ENCODE results near the gene NIM1K. TPM values are rescaled to one million over a fixed set of nuclear protein-coding genes. Genes with fewer than 3 reads are reported as not detected.
A peak's percentile ranks its signal among the peaks of the same experiment; 100 is the strongest.

Gene NIM1K
- total and polyA plus RNA-seq, 2 donors (not counting 3 experiments of a cell fraction or from before 2014, with no cell fraction given) = 0.04 to 0.49 TPM

DNA sequence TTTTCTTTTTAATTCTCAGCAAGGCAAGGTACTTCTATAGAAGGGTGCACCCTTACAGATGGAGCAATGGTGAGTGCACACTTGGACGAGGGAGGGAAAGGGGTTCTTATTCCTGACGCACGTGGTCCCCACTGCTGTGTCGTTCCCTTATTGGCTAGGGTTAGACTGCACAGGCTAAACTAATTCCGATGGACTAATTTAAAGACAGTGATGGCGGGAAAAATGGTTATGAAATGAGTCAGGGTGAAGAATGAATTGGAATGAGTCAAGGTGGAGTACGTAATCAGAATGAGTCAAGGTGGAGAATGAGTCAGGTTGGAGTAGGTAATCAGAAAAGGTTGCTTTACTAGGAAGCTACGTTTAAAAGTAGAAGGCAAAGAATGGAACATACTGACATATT lies 123.2 kb downstream of the NIM1K start:
- H3K9me1 ChIP-seq (replicated peaks; ENCODE audit: control insufficient read depth, extremely low read depth, insufficient read depth, low read length) = no peaks in the 10 kb centered on the region
- intact Hi-C loops (cut with micrococcal nuclease) = loop anchor here (10.0 kb wide), 1 partner anchor 1410 kb away; the partner anchor contains the start of gene RIMOC1
- FAIRE-seq = no peak
- H3K4me3 ChIP-seq (replicated peaks in 1 of 3; ENCODE audit: insufficient read depth in 1 of 3, low read depth in 1 of 3, low read length in 3 of 3) = no peak overlapping the region
- ChIA-PET CTCF (no interaction called here), POLR2A (interaction anchor here (0.6 kb wide), 1 partner anchor 224 kb away, joined by 3 read pairs; no protein-coding TSS in a partner anchor)
- H3K4me1 ChIP-seq (ENCODE audit: control insufficient read depth, extremely low read depth, insufficient read depth, low read length) = peaks cover 24% of the 10 kb centered on the region
- H3K27me3 ChIP-seq (ENCODE audit: control insufficient read depth in 2 of 2, insufficient read depth in 2 of 2, low read length in 2 of 2) = peaks cover 0 to 3% of the 10 kb centered on the region in 2 experiments
- no peaks in the 10 kb centered on the region for H3K9me3 ChIP-seq (replicated peaks; ENCODE audit: control insufficient read depth, insufficient read depth, low read length)
- BruUV-seq (replicated peaks) = no TSS peak
- H2AFZ ChIP-seq (ENCODE audit: low read depth, low read length) = no peak overlapping the region
- no peak overlapping the region for H3K9ac ChIP-seq (replicated peaks; ENCODE audit: extremely low read depth, insufficient read depth, low read length)
- H4K20me1 ChIP-seq (replicated peaks; ENCODE audit: control insufficient read depth, extremely low read depth, insufficient read depth, low read length) = no peaks in the 10 kb centered on the region
- dilution Hi-C loops (cut with MboI; ENCODE audit: extremely low pct_ligation_motif_present, low sequenced_read_pairs) = no loop called here
- H3K4me2 ChIP-seq (ENCODE audit: insufficient read depth, low read length) = no peak overlapping the region
- no peak for DNase-seq (ENCODE audit: low read depth, low spot score)
- H3K79me2 ChIP-seq (ENCODE audit: control insufficient read depth, insufficient read depth, low read length) = peaks cover 30% of the 10 kb centered on the region
- TF ChIP-seq FOS (IDR thresholded peaks at IDR 0.05; ENCODE audit: borderline replicate concordance, insufficient read depth, low read length) (peak; percentile 31), CTCF (IDR thresholded peaks at IDR 0.05; ENCODE audit: extremely low read depth in 1 of 2, insufficient read depth in 1 of 2, low read depth in 1 of 2, low read length in 2 of 2) (no peak), MAX (IDR thresholded peaks at IDR 0.05; ENCODE audit: insufficient read depth, insufficient read length) (no peak), MYC (IDR thresholded peaks at IDR 0.05; ENCODE audit: low read depth, low read length) (no peak), JUN (IDR thresholded peaks at IDR 0.05; ENCODE audit: borderline replicate concordance, insufficient read depth, insufficient read length, low read depth) (peak; percentile 50), POLR2AphosphoS5 (IDR thresholded peaks at IDR 0.05; ENCODE audit: insufficient read depth, low read depth, low read length) (no peak), EZH2 (IDR thresholded peaks at IDR 0.05; ENCODE audit: borderline replicate concordance, low read depth, low read length, severe bottlenecking) (no peak), GATA2 (IDR thresholded peaks at IDR 0.05; ENCODE audit: insufficient read depth, insufficient read length, low read depth, low read length) (no peak), POLR2A (IDR thresholded peaks at IDR 0.05; ENCODE audit: low read depth, low read length) (no peak)
- H3K36me3 ChIP-seq (ENCODE audit: control insufficient read depth in 2 of 2, extremely low read depth in 1 of 2, insufficient read depth in 2 of 2, low read length in 2 of 2) = no peaks in the 10 kb centered on the region
- no peak overlapping the region for H3K27ac ChIP-seq (ENCODE audit: insufficient read depth, low read depth, low read length)
